GM18505 (cell line): Measurements from ENCODE around the gene TBL1X.

Source experiments
- ATAC-seq: cut with Tn5 transposase; IDR thresholded peaks from one replicate; pipeline ENCODE4 v1.9.1; 2021; ENCODE audit not compliant: unreplicated experiment
- POLR2A ChIP-seq: IDR thresholded peaks from 4 replicates; pipeline ENCODE4 v1.6.1; 2011; ENCODE audit warnings: borderline replicate concordance; ENCODE audit not compliant: insufficient read depth, insufficient read length; ENCODE audit errors: extremely low read depth

Gene TBL1X

GRCh38 chrX:9573282-9574106 is 108.6 kb downstream of the TBL1X start:
- ATAC-seq: no peak
- TF ChIP-seq POLR2A: no peak

DNA sequence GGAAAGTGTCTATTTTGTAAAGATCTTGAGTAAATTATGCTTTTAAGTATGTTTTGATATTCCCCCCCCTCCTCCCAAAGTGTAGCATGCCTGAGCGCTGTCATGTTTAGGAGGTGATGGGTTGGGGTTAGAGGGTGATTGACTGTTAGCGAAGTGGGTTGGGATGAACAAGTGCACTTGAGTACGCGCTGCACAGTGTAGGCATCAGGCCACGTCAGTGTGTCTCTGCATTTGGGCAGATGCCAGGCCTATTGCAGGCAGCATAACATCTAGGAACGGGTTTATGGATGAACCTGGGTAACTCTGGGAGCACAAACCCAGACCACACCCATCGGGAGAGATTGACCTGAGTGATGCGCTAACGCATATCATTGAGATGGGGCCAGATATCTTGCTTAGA is 111.2 kb downstream of the TBL1X start:
- no peak for ATAC-seq
- TF ChIP-seq POLR2A: no peak

GRCh38 chrX:9577555-9577954 is 112.7 kb downstream of the TBL1X start:
- no peak for TF ChIP-seq POLR2A
- no peak for ATAC-seq

GRCh38 chrX:9578083-9578779 is 113.4 kb downstream of the TBL1X start:
- no peak for TF ChIP-seq POLR2A
- ATAC-seq: no peak

DNA sequence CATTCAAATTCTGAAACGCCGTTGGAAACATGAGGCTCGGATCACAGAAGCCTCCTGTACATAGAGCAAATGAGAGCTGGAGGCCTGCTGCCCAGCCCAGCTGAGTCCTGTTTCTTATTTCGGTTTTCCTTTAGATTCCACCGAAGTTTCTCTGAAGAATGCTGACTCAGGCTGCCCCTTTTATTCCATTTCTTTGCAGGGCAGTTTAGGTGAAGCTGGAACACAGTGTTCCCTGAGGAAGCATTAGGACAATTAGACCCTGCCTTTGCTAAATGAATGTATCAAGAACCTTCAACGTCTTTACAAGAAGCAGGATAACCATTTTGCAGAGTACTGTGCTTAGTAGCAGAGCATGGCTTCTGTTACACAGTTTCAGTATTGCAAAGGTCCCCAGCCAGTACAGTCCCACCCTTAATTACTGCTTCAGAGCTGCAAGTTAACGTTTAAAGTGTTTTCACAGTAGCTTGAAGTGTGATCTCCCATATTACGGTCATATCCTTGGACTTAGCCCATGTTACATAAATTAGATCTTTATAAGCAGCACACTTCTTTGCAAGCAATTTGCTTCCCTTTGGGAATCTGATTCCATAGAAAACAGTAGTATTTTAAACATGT is 117.0 kb downstream of the TBL1X start:
- ATAC-seq: no peak
- TF ChIP-seq POLR2A: no peak

- no peak for TF ChIP-seq POLR2A
- no peak for ATAC-seq
These were observed 118.1 kb downstream of the TBL1X start for GRCh38 chrX:9582956-9583355.

DNA sequence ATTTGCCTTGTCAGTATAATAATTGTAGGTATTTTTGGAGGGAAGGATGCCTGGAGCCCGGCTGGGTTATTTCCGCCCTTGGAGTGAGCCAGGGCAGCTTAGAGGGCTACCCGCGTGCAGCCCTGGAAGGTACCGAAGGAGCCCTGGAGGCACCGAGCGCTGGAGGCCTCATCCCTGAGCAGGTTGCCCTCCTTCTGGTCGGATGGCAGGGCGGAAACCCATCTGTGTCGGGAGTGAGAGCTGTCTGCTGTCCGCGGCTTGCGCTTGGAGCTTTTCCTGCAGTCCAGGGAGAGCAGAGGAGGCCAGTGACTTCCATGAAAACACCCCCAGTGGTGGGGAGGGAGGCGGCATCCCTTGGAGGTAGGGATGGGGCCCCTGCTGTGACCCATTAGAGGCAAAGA is 122.1 kb downstream of the TBL1X start:
- ATAC-seq: no peak
- no peak for TF ChIP-seq POLR2A

GRCh38 chrX:9587642-9588041 is 122.8 kb downstream of the TBL1X start:
- no peak for TF ChIP-seq POLR2A
- ATAC-seq: no peak

DNA sequence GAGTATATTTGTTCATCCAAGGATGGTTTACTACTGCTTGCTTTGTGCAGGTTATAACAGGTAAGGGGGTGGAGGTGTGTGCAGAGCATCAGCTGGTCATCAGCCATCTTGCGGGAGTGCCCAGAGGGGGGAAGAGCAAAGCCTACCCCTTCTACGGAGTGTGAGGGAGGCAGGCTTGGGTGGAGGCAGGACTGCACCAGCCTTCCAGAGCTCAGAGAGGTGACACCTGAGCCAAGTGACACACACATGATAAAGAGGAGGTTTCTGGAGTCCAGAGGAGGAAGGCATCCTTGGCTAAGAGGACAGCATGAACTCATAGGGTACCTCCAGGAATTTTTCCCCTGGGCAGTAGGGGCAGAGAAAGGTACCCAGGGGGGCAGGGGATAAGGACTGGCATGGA is 126.6 kb downstream of the TBL1X start:
- no peak for ATAC-seq
- no peak for TF ChIP-seq POLR2A

DNA sequence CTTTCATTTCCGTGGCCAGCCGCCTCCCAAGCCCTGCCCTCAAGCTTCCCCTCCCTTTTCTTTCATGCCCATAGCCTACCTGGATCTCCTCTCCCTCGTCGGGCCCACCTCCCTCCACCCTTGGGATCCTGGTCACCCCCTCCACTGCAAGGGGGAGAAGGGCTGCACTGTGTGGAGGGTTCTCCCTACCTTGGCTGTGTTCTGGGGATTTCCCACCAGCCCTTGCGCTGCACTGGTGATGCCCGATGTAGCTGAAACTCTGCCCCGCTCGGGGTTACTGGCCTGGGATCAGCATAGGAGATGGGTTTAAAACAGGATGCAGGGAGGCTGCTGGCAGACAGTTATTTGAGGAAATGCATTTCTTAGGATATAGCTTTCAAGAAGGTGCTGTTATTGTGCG is 128.9 kb downstream of the TBL1X start:
- no peak for ATAC-seq
- TF ChIP-seq POLR2A: no peak

DNA sequence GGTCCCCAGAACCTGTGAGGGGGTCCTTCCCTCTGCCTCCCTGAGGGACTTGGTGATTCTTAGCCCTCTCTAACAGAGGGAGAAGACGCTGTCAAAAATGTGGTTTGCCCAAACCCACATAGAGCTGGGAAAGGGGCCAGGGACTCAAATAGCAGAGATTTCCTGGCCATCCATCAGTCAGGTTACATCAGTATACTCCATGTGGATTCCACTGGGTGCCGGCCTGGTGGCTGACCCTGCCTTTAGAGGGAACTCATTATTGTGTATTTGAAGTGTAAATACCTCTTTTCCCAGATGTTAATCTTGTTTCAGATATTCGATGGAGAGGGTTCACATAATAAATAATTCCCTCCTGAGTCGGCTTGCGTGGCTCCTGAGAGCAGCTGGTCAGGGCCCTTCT is 130.3 kb downstream of the TBL1X start:
- no peak for TF ChIP-seq POLR2A
- ATAC-seq: no peak

DNA sequence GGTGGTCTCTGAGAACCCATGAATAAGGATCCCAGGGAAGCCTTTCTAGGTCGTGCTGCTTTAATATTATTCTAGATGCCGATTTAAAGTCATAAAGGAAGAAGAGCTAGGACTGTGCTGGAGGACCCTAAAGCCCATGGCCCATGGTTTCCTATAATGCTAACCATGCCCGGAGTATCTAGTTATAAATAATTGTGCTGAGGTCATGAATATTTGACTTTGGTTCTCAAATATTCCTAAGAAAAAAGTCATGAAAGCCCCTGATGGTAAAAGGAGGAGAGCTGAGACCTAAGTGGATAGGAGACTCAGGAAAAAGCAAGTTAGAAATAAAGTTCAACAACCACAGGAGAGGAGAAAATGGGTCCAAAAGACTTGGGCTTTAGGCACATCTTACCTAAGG is 132.0 kb downstream of the TBL1X start:
- ATAC-seq: no peak
- TF ChIP-seq POLR2A: no peak

DNA sequence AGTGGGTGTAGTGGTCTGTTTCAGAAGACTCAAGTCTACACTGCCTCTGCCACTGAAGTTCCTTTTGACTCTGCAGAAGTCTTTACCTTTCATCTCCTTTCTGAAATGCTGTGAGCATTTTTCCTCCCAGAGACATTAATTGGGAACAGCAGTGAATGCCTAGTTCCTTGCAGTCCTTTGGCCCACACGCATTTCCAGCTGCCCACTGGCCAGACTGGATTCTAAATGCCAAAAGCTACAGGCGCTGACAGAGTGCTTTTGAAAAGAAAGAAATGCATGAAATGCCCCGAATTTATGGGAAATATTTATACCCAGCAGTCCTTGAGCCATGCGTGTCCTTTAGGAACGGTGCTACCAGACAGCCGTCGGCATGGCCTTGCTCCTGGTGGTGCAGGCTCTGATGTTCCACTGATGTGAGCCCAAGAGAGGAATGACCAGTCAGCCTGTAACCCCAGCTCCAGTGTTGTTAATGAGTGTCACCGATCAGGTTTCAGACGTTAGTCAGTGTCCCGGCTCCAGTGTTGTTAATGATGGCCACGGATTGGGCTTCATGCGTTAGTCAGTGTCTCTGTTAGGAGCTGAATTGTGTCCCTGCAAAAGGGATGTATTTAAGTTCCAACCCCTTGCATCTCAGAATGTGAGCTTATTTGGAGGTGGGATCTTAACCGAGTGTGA is 132.6 kb downstream of the TBL1X start:
- TF ChIP-seq POLR2A: no peak
- no peak for ATAC-seq
